GM12875 (cell line): Measurements from ENCODE around the gene SLC28A2.

Source experiments
- H3K4me3 ChIP-seq: one replicate; pipeline ENCODE4 v1.5.1; 2011; ENCODE audit warnings: low read depth, low read length, control low read depth
- CTCF ChIP-seq: IDR thresholded peaks from 2 replicates; pipeline ENCODE4 v1.5.1; 2011; ENCODE audit warnings: low read depth, mild to moderate bottlenecking, control low read depth, inconsistent platforms, low read length, moderate library complexity, borderline replicate concordance; ENCODE audit not compliant: insufficient read depth

Gene SLC28A2

GRCh38 chr15:45314960-45315359, 62.9 kb downstream of the SLC28A2 start:
- no peak overlapping the region for H3K4me3 ChIP-seq

GRCh38 chr15:45319472-45320214, 67.6 kb downstream of the SLC28A2 start:
- no peak for TF ChIP-seq CTCF
- no peak overlapping the region for H3K4me3 ChIP-seq

More at GRCh38 chr15:45314960-45315359, 62.9 kb downstream of the SLC28A2 start:
- TF ChIP-seq CTCF: no peak

- no peak overlapping the region for H3K4me3 ChIP-seq
- TF ChIP-seq CTCF: no peak
Measured at GRCh38 chr15:45320581-45321205, 68.7 kb downstream of the SLC28A2 start.

GRCh38 chr15:45326280-45326679, 74.2 kb downstream of the SLC28A2 start:
- no peak overlapping the region for H3K4me3 ChIP-seq
- no peak for TF ChIP-seq CTCF

GRCh38 chr15:45326741-45327140, 74.7 kb downstream of the SLC28A2 start:
- no peak overlapping the region for H3K4me3 ChIP-seq
- no peak for TF ChIP-seq CTCF
